Hematopoietic multipotent progenitor cell treated with erythropoietin and hydrocortisone succinate and interleukin-3 and kit ligand, for 17 days (in vitro differentiated cells): ENCODE data around the gene TACR2.
"Not testable (repeated sequence)": the region's sequence is repeated elsewhere in the genome, so short reads cannot be mapped to it uniquely, and the experiment has no call there.

Experiments
- DNase-seq: peaks from one replicate; pipeline ENCODE4 v3.0.0-alpha.2; 2015; ENCODE audit warnings: low spot score

TACR2 gene

DNA sequence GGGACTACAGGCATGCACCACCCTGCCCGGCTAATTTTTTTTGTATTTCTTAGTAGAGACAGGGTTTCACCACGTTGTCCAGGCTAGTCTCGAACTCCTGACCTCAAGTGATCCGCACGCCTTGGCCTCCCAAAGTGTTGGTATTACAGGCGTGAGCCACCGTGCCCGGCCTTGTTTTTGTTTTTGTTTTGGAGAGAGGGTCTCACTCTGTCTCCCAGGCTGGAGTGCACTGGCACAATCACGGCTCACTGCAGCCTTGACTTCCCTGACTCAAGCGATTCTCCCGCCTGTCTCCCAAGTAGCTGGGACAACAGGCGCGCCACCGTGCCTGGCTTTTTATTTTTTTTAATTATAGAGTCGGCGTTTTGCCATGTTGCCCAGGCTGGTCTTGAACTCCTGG is 33.7 kb upstream of the TACR2 start:
- not testable (repeated sequence) for DNase-seq

DNA sequence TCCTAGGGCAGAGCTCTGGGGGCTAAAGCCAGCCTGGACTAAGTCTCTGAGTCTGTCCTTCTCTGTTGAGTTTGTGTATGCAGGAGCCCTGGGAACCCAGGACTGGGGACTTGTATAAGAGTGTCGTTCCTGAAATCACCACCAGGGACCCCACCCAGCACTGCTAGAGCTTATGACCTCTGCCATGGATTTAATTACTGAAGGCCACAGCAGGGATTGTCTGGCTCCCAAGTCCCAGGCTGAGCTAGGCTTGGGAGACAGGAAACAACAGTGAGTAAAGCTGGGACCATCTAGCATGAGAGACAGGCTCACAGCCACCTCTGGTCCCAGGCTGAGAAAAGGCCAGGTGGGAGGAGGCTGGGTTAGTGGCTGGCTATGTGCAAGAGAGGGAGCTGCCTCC is 33.1 kb upstream of the TACR2 start:
- DNase-seq: no peak

DNA sequence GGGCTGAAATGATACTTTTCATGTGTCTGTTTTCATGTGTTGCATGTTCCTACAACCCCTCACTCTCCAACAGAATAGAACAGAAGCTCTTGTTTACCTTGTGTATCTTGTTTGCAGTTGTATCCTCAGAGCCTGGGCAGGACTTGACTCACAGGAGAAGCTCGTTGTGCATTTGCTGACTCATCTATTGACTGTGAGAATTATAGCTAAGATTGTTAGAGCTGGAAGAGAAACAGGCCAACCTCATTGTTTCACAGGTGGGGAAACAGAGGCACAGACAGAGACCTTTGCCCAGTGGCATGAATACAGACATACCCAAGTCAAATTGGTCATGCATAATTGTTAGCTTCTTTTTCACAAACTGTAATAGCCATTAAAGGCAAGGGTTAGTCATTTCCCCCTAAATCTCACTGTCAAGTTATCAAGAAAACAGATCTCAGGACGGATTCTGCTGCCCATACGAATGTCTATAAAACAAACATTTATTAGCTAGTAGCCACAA is 30.0 kb upstream of the TACR2 start:
- DNase-seq: no peak

DNA sequence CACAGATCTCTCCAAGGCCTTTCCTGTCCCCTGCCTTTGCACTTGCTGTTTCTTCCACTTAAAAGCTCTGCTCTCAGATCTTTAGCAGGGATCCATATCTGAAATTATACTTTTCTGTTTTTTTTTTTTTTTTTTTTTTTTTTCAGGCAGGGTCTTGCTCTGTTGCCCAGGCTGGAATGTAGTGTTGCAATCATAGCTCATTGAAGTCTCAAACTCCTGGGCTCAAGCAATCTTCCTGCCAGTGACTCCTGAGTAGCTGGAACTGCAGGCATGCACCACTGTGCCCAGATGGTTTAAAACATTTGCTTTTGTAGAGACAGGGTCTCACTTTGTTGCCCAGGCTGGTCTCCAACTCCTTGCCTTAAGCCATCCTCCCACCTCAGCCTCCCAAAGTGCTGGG is 29.5 kb upstream of the TACR2 start:
- no peak for DNase-seq

DNA sequence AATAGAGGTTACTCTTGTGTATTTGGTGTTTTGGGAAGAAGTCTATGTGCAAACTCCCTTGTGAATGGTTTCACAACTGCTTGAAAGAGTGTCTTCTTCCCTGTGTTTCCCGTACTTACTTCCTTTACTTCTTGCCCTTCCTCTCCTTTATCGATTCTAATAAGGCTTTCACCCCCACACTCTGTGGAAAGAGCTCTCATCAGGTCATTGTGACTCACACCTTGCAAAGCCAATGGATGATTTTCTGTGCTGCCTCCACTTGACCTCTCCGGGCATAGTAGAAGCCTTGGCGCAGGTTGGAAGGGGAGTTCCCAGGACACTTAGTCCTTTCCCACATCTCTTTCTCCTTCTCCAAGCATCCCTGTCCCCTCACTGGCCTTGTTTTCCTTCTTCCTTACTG is 28.3 kb upstream of the TACR2 start:
- DNase-seq: no peak

DNA sequence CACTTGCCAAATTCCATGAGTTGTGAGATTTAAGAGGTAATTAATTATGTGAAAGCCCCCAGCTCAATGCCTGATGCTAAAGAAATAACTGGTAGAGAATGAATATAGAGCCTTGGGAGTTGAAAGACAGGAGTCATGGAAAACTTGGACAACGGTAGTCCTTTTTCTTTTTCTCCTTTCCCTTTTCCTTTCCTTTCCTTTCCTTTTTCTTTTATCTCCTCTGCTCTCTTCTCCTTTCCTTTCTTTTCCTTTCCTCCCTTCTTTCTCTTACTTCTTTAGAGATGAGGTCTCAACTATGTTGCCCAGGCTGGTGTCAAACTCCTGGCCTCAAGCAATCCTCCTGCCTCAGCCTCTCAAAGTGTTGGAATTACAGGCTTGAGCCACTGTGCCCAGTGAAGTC is 26.6 kb upstream of the TACR2 start:
- DNase-seq: no peak

DNA sequence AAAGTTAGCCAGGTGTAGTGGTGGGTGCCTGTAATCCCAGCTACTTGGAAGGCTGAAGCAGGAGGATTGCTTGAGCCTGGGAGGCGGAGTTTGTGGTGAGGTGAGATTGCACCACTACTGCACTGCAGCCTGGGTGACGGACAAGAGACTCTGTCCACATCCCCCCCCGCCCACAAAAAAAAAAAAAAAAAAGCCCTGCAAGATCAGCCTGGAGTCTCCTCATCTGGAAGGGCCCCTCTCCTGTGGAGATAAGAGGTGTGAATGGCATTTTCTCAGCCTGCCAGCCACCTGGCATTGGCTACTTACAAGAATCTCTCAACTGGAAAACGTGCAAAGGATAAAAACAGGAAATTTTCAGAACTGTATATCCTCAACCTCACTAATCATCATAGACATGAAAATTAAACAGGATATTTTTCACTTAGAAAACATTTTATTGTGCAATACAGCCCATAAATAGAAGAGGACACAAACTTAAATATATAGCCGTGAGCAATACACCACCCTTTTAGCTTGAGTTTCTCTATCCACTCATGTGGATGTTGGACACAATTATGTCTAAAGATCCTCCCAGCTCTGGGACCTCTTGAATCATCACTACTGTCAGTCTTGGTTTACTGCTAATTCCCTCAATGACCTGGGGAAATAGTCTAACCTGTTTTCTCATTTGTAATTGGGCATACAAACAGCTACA is 23.2 kb upstream of the TACR2 start:
- no peak for DNase-seq

DNA sequence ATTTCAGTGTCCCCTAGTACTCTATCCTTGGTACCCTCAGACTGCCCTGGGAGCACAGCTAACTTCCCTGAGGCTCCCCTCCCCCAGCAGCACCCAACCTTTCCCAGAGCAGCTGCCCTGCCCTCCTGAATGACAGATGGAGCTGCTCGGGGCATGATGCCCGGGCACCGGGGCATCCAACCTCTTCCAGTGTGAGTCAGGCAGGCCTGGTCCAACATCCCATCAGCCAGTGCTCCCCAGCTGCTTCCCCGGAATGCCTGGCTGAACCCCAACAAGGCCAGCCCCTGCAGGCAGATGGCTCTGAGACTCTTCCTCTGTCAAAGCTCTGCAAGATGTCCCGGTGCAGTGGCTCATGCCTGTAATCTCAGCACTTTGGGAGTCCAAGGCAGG is 22.6 kb upstream of the TACR2 start:
- DNase-seq: no peak

DNA sequence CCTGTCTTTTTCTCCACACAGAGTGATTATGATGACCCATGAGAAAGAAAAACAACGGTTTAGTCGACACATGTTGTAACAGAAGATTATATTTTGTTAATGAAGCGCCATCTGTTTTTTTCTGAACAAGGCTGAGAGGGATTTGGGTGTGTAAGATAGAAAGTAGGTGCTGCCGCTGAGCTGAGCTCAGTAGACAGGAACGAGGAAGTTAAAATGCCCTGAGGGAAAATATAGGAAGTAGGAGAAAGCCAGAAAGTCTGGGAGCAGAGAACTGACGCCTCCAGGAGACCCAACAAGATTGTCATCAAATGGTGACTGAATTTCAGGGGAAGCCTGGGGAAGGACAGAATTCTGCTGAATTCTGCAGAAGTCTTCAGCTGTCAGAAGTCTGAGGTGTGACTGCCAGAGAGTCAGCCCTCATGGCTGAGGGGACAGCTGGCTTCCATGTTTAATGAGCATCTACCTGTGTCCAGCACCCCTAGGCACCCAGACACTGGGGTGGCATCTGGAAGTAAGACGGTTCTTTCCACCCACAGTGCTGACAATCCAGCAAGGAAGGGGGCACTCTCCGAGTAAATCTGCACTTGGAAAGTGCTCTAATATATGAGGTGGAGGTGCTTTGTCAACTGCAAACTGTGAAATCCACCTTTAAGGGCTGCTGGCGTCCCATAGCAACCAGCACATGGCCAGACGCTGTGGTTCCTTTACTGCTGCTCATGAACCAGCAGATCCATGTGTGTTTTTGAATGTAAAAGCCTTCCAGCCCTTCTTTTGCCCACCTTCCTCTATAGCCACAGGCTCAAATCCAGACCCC is 22.0 kb upstream of the TACR2 start:
- DNase-seq: no peak

DNA sequence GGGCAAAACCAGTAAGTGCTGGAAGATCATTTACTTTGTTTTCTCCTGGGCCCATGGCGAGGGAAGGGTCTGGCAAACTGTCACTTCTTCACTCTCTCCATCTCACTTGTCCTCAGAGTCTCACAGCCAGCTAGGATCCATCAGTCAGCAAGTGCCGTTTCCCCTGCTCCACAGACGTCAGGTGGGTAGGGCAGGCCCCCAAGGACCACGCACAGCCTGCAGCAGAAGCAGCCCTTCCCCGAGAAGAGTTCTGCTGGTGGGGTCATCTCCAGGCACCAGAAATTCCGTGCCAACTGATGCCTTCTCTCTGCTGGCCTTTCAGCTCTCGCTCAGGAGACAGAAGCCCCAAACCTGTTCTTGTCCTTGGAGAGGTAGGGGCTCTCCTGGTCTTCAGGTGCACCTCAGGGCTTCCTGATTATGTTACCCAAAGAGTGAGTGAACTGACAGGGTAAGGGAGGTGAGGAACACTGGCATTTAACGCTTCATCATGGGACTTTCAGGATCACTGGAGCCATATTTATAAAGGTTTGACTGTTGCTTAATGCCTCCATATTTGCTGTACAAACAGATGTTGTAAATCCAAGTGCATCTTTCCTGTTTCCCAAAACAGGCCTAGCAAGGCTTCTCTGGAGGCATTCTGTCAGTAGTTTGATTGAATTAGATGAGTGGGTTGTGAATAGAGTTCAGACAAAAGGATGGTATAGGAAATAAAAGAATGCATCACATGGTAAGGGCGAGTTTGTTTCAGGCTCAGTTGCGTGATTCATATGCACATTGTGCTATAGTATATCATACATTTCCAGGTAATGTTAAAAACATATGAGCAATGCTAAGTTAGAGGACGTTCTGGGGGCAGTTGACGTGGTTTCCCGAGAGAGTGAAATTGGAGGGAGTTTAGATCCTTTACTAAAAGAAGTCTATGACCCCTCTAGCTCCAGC is 20.9 kb upstream of the TACR2 start:
- DNase-seq: no peak

DNA sequence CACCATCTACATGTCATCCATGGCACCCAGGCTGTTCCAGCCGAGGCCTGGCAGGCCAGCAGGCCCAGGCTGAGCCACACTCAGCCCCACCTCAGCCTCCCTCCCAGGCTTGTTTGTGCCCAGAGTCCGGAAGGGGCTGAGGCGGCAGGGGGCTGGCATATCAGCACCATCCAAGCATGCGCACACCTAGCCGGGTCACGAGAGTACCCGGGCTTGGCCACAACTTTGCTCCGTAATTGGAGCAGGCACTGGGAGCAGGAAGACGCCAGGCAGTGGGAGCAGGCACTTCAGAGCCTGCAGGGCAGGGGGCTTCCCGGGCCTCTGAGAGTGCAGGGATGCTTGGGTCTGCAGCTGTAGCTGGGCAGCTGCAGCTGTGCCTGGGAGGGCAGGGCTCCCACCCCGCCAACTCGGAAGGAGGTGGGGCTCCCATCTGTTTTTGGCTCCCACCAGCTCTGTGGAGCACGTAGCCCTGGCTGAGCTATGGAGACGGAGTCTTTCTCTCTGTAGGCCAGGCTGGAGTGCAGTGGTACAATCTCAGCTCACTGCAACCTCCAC is 19.3 kb upstream of the TACR2 start:
- DNase-seq: no peak

DNA sequence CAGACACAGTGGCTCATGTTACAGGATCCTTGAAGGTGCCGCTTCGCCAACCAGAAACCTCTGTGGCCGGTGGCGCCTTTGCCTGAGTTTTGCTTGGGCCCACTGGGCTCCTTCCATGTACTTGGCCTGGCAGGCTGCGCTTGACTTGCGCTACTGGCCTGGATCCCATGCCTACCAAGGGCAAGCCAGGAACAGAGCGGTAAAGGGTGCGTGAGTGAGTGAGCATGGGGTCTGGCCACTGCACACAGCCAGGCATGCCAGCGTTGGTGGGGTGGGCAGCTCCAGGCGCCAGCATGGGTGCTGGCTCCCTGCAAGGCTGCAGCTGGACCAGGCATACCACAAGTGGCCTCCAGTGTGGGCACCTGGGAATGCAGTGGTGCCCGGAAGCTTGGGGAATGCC is 18.2 kb upstream of the TACR2 start:
- no peak for DNase-seq

DNA sequence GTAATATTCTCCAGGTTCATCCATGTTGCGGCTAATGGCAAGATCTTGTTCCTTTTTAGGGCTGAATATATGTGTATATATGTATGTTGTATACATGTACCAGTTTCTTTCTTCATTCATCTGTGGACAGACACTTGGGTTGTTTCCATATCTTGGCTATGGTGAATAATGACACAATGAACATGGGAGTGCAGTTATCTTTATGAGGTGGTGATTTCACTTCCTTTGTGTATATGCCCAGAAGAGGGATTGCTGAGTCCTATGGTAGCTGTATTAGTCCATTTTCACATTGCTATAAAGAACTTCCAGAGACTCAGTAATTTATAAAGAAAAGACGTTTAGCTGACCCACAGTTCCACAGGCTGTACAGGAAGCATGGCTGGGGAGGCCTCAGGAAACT is 17.5 kb upstream of the TACR2 start:
- no peak for DNase-seq

DNA sequence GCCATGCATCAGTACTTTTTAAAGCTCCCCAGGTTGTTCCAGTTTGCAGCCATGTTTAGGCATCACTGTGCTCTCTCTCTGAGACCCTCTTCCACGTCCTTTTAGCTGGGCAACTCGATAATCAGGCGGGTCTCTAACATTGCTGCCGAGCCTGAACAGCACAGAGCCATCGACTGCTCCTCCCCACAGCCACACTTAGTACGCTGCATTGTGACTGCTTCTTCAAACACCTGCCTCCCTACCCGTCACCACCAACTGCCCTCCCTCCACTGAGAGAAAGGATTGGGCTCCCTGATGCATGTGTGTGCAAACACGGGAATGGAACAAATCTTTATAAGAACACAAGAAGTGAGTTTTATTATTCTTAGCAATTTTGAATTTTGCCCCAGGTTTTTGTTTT is 11.4 kb upstream of the TACR2 start:
- no peak for DNase-seq

DNA sequence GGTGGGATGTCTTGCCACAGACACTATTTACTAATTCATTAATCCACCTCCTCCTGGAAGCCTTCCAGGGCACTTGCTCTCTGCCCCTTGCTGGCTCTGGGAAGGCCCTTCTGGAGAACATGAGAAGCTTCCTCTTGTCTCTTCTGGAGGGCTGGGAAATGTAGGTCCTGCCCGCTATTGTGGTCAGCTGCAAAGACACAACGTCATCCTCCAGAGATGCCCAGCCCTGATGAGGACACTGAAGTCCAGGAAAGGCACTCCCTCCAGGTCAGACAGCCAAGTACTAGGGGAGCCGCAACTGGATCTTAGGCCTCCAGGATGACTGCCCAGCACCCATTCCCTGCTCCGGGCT is 9.6 kb upstream of the TACR2 start:
- DNase-seq: no peak

DNA sequence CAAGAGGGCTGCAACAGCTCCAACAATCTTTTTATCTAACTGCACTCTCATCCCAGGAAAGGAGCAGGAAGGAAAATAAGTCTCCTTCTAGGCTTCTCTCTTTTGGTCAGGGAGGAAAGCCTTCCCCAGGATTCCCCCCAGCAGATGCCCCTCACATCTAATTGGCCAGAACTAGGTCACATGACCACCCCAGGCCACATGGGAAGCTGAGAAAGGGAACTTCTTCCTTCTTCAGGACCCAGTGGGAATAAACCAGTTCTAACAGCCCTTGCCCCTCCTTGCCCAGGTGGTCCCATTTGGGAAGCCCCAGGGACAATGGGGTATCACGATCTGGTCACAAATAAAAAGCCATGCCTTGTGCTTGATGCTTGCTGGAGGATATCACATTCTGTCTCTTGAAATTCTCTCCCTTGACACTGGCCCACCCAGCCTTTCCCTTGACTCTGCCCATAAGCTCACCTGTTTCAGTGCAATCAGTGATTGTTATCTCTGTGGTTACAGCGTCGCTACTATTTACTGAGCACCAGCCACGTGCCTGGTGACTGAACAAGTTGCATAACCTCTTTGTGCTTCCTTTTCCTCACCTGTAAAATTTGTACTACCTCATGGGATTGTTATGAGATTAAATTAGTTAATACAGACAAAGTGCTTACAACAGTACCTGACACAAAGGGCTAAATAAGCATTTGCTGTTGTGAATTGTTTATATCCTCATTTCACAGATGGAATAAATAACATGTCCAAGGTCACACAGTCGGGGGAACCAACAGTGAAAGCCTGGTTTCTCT is 9.0 kb upstream of the TACR2 start:
- no peak for DNase-seq

DNA sequence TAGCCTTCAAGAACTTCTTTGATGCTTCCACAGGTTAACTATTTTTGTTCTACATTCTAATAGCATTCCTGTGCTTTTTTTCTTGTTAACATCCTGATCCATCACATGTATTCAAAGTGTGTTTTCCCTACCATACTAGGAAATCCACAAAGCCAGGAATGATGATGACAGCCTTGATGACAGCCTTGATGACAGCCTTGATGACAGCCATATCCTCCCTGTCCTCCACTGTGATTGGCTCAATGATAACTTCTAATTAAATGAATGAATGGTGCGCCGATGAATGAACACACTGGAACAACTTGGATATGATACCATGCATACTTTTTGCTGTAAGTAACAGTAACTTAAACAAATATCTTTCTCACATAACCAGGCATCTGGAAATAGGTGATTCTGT is 8.3 kb upstream of the TACR2 start:
- DNase-seq: no peak

DNA sequence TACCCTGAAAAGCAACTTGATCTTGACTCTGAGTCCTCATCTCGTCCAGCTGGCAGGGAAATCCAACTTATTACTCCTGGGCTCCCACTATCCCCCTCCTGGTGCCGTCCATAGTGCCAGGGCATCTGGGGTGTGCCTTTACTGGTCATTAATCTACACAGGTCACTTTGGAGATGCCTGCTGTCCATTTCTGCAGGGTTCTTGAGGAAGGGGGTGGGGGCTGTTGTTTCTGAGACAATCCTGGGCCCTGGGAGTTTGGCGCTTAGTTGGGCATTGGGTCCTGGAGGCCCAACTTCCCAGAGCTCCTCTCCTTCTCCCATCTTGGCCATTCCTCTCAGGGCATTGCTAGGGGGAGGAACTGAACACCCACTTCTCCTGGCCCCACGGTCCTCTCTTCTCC is 6.0 kb upstream of the TACR2 start:
- no peak for DNase-seq

DNA sequence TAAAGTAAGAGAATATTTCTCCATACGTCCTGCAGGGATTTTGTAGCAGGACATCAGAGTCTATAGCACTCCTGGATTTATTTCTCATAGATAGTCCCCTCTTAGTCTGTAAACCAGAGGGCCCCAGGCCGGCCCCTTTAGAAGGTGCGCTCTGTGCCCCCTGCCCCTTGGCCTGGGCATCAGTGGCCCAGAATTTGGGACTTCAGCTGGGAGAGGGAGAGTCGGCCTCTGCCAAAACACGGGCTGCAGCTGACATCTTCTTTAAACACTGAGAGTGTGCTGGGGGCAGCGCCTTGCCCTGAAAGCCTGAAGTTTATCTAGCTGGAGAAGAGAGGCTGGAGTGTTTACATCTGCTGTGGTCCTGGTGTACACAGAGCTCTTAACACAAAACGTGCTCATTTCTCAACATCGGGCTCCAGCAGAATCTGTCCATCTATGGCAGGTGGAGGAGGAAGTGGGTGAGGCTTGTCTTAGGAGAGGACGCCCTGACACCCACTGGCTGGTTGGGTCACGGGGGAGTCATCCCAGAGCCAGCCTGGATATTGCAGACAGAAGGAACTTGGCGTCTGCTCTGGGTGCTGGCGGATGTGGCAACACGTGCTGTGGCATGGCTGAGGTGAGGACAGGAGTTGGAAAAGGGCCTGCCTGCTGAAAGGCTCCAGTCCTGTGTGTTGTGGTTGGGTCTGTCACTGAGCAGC is 5.0 kb upstream of the TACR2 start:
- no peak for DNase-seq

DNA sequence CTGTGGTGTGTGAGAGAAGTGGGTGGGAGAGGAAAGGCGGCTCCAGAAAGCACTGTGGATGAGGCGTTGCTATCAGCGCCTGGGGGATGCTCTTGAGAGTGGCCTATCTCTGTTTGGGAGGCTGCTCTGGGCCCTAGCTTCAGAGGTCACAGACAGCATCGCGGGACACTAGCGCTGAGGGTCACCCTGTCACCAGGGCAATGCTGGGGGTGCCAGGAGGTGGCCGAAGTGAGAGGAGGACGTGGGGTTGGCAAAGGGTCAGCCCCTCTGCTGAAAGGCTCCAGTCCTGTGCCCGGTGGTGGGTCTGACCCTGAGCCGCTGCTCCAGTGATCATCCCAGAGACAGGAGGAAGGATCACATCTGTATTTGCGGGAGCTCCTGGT is 3.0 kb upstream of the TACR2 start:
- no peak for DNase-seq
